HepG2 (cell line): ENCODE measurements around the gene TGM1. TPM values are rescaled to one million over a fixed set of nuclear protein-coding genes. Genes with fewer than 3 reads are reported as not detected.

Experiments
- ATF2 ChIP-seq: sonication (generic); formaldehyde crosslinking; IDR thresholded peaks from 2 replicates; pipeline ENCODE4 v1.4.0; 2020; ENCODE audit warnings: missing genetic modification reagents
- DDIT3 ChIP-seq: sonication (generic); formaldehyde crosslinking; IDR thresholded peaks from 2 replicates; pipeline ENCODE4 v1.4.0; 2020; ENCODE audit warnings: mild to moderate bottlenecking, missing genetic modification reagents
- HNRNPH1 ChIP-seq: fragments of 200-400 bp; formaldehyde crosslinking; optimal IDR thresholded peaks from 2 replicates; pipeline ENCODE3; 2017; ENCODE audit warnings: mild to moderate bottlenecking, low read depth, low read length
- HNRNPLL ChIP-seq: fragments of 200-400 bp; formaldehyde crosslinking; IDR thresholded peaks from 2 replicates; pipeline ENCODE4 v1.6.1; 2017; ENCODE audit warnings: mild to moderate bottlenecking, low read depth, low read length; ENCODE audit not compliant: poor library complexity, severe bottlenecking
- KMT2B ChIP-seq: IDR thresholded peaks from 2 replicates; pipeline ENCODE4 v1.6.1; 2016; ENCODE audit warnings: missing genetic modification reagents, missing compliant biosample characterization
- NR2C2 ChIP-seq: sonication (generic); formaldehyde crosslinking; IDR thresholded peaks from 2 replicates; pipeline ENCODE4 v1.4.0; 2020; ENCODE audit warnings: missing genetic modification reagents, mild to moderate bottlenecking, moderate library complexity, borderline replicate concordance
- PAX8 ChIP-seq: sonication (generic); formaldehyde crosslinking; IDR thresholded peaks from 2 replicates; pipeline ENCODE4 v1.8.0; 2022; ENCODE audit warnings: mild to moderate bottlenecking, missing genetic modification reagents, borderline replicate concordance
- RBFOX2 ChIP-seq: fragments of 200-400 bp; formaldehyde crosslinking; IDR thresholded peaks from 2 replicates; pipeline ENCODE4 v1.6.1; 2017; ENCODE audit warnings: low read depth, mild to moderate bottlenecking, low read length
- RFX3 ChIP-seq: IDR thresholded peaks from 2 replicates; pipeline ENCODE4 v1.6.1; 2016; ENCODE audit warnings: missing biosample characterization, missing genetic modification reagents
- SETDB1 ChIP-seq: sonication (generic); formaldehyde crosslinking; IDR thresholded peaks from 2 replicates; pipeline ENCODE4 v1.5.1; 2020; ENCODE audit warnings: missing genetic modification reagents, mild to moderate bottlenecking, borderline replicate concordance
- ZBTB37 ChIP-seq: sonication (generic); formaldehyde crosslinking; IDR thresholded peaks from 2 replicates; pipeline ENCODE4 v1.4.0; 2020; ENCODE audit warnings: mild to moderate bottlenecking, missing genetic modification reagents
- ZC3H4 ChIP-seq: sonication (generic); formaldehyde crosslinking; IDR thresholded peaks from 2 replicates; pipeline ENCODE4 v1.4.0; 2020; ENCODE audit warnings: missing genetic modification reagents, borderline replicate concordance
- ZHX1 ChIP-seq: sonication (generic); formaldehyde crosslinking; IDR thresholded peaks from 2 replicates; pipeline ENCODE4 v1.8.1; 2022; ENCODE audit warnings: low read depth, mild to moderate bottlenecking, missing genetic modification reagents
- ZNF121 ChIP-seq: sonication (generic); formaldehyde crosslinking; IDR thresholded peaks from 2 replicates; pipeline ENCODE4 v1.5.0; 2020; ENCODE audit warnings: mild to moderate bottlenecking, missing genetic modification reagents
- ZNF501 ChIP-seq: sonication (generic); formaldehyde crosslinking; IDR thresholded peaks from 2 replicates; pipeline ENCODE4 v1.5.1; 2020; ENCODE audit warnings: mild to moderate bottlenecking, moderate library complexity, missing genetic modification reagents
- ZNF510 ChIP-seq: sonication (generic); formaldehyde crosslinking; IDR thresholded peaks from 2 replicates; pipeline ENCODE4 v1.4.0; 2020; ENCODE audit warnings: low read depth, mild to moderate bottlenecking, missing genetic modification reagents
- ZNF543 ChIP-seq: sonication (generic); formaldehyde crosslinking; IDR thresholded peaks from 2 replicates; pipeline ENCODE4 v1.4.0; 2020; ENCODE audit warnings: mild to moderate bottlenecking, missing genetic modification reagents
- ZNF746 ChIP-seq: sonication (generic); formaldehyde crosslinking; IDR thresholded peaks from 2 replicates; pipeline ENCODE4 v1.8.0; 2022; ENCODE audit warnings: mild to moderate bottlenecking, missing genetic modification reagents
- ZNF781 ChIP-seq: sonication (generic); formaldehyde crosslinking; IDR thresholded peaks from 2 replicates; pipeline ENCODE4 v1.5.1; 2020; ENCODE audit warnings: borderline replicate concordance, mild to moderate bottlenecking, missing genetic modification reagents; ENCODE audit errors: not compliant biosample characterization
- polyA plus RNA-seq, 8 experiments: library from polyadenylated mRNA; depleted of rRNA in 3 of 8; stranded (reverse) in 7 of 8; unstranded in 1 of 8; fragments of >200 nt; fragmentation: Illumina TruSeq in 4 of 8; extraction: Trizol in 4 of 8; gene quantifications; 2 replicates each; pipeline versions ENCODE4 v1.2.1 to v1.2.3, GENCODE V29; 2011 to 2016; ENCODE audit warnings: low read depth in 4 of 8, missing spikeins in 1 of 8, mixed read lengths in 1 of 8; ENCODE audit not compliant: insufficient read depth in 1 of 8
- total RNA-seq, 5 experiments: library from RNA; depleted of rRNA; stranded (reverse); fragments of >200 nt; fragmentation: Illumina TruSeq; extraction: Trizol; gene quantifications; 2 replicates each; pipeline ENCODE4 v1.2.3, GENCODE V29; 2016; ENCODE audit warnings: low read depth in 1 of 5
- TF ChIP-seq, protein P1 (sequence below), 2 experiments: sonication (generic) in 1 of 2; formaldehyde crosslinking in 1 of 2; IDR thresholded peaks; 2 replicates each; pipeline versions ENCODE4 v1.4.0 to v1.6.1; 2018 to 2020; ENCODE audit warnings: missing genetic modification reagents in 2 of 2, borderline replicate concordance in 1 of 2, low read depth in 1 of 2, mild to moderate bottlenecking in 1 of 2, missing biosample characterization in 1 of 2

The TGM1 gene
- total and polyA plus RNA-seq, 2 of the 13 experiments (the other 11 are each of a cell fraction or from before 2014, with no cell fraction given), result 3.2 to 10.6 TPM

DNA sequence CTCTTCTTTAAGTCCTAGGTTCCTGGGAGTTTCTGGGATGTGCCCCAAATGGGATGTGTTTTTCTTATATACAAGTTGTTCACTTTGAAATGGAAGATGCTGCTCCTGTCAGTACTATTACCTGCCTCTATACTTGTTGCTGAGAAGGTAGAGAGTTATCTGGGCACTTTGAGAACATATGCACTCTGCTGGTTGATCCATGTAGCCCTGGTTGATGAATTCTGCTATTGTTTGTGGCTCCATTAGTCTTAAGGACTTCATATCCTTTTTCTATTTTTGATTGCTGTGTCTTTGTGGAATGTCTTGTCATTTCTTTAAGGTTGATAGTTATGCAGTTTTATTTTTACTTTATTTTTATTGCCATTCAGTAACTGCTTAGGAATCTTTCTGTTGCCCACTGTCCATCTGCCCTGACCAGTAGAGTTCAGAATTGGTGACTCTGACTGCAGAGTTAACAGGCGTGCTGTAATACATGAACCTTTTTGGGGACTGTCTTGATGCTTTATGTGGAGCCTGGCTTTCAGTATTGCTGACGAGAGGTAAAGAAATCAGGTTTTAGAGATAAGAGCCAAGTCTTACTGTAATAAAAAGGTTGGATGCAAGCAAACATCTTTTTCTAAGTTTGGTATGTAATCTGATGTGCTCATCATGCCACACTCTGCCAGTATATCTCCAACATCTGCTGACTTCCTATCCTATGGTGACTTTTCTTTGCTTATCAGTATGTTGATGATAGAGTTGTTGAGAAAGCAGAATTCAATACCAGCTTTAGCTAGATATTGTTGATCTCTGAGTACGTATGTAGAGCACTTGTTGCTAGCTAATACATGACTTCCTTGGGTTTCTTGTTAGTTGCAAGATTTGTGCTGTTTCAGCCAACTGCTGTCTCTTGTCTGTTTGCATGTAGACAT, 28.6 kb downstream of the TGM1 start (continued):
- TF ChIP-seq ATF2 (CRISPR knock-in tag), result no peak
- TF ChIP-seq ZHX1 (CRISPR knock-in tag), result no peak
- TF ChIP-seq RBFOX2, result no peak
- no peak for TF ChIP-seq ZBTB37 (CRISPR knock-in tag)
- no peak for TF ChIP-seq ZNF746 (CRISPR knock-in tag)
- TF ChIP-seq HNRNPH1, result no peak
- TF ChIP-seq ZNF121 (CRISPR knock-in tag), result no peak
- no peak for TF ChIP-seq ZNF781
- no peak for TF ChIP-seq ZNF501 (CRISPR knock-in tag)
- no peak for TF ChIP-seq RFX3
- 0 out of 2 replicates have a peak, but pooled peaks have one; percentile 44 for TF ChIP-seq PAX8 (CRISPR knock-in tag)
- TF ChIP-seq, protein P1, sequence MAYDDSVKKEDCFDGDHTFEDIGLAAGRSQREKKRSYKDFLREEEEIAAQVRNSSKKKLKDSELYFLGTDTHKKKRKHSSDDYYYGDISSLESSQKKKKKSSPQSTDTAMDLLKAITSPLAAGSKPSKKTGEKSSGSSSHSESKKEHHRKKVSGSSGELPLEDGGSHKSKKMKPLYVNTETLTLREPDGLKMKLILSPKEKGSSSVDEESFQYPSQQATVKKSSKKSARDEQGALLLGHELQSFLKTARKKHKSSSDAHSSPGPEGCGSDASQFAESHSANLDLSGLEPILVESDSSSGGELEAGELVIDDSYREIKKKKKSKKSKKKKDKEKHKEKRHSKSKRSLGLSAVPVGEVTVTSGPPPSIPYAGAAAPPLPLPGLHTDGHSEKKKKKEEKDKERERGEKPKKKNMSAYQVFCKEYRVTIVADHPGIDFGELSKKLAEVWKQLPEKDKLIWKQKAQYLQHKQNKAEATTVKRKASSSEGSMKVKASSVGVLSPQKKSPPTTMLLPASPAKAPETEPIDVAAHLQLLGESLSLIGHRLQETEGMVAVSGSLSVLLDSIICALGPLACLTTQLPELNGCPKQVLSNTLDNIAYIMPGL (CRISPR knock-in tag; IDR thresholded peaks at IDR 0.05; ENCODE audit: borderline replicate concordance in 1 of 2, low read depth in 1 of 2), result peak in 1 of 2 experiments; percentile 24; a peak in 1 of 4 replicates
- 0 out of 2 replicates have a peak, but pooled peaks have one; percentile 46 for TF ChIP-seq ZNF543 (CRISPR knock-in tag)
- no peak for TF ChIP-seq HNRNPLL
- TF ChIP-seq DDIT3 (CRISPR knock-in tag), result no peak
- TF ChIP-seq NR2C2 (CRISPR knock-in tag), result 0 out of 2 replicates have a peak, but pooled peaks have one; percentile 12
- no peak for TF ChIP-seq SETDB1 (CRISPR knock-in tag)
- 0 out of 2 replicates have a peak, but pooled peaks have one; percentile 30 for TF ChIP-seq ZC3H4
- TF ChIP-seq KMT2B (CRISPR knock-in tag), result no peak
- TF ChIP-seq ZNF510, result 0 out of 2 replicates have a peak, but pooled peaks have one; percentile 38
